GM21390 (cell line): ENCODE data around the gene RNPS1.

Experiments used
- ATAC-seq: cut with Tn5 transposase; IDR thresholded peaks from one replicate; pipeline ENCODE4 v1.9.1; 2021; ENCODE audit not compliant: unreplicated experiment

The RNPS1 gene

GRCh38 chr16:2216330-2216729 is 51.6 kb downstream of the RNPS1 start:
- ATAC-seq = no peak

- peak; percentile 71 for ATAC-seq
Observed at GRCh38 chr16:2214719-2214968, 53.3 kb downstream of the RNPS1 start, which contains the start of gene PGP. Gene PGP (minus strand): TSS chr16:2214840. CDS start chr16:2214777, 63 bp downstream.

GRCh38 chr16:2213817-2214718 is 53.9 kb downstream of the RNPS1 start:
- ATAC-seq = no peak

- ATAC-seq = no peak
Observed at GRCh38 chr16:2212362-2213324, 55.3 kb downstream of the RNPS1 start.

- no peak for ATAC-seq
Observed at GRCh38 chr16:2211923-2212347, 56.0 kb downstream of the RNPS1 start.

- ATAC-seq = no peak
Observed at GRCh38 chr16:2210386-2211365, 57.2 kb downstream of the RNPS1 start, which contains the start of gene BRICD5. Gene BRICD5 (minus strand): TSS chr16:2210863. CDS start chr16:2210833, 30 bp downstream.

GRCh38 chr16:2210009-2210332 is 58.0 kb downstream of the RNPS1 start:
- ATAC-seq = no peak

- ATAC-seq = no peak
Observed at GRCh38 chr16:2209258-2210008, 58.5 kb downstream of the RNPS1 start.

- ATAC-seq = no peak
Observed at GRCh38 chr16:2208772-2209171, 59.2 kb downstream of the RNPS1 start.

- no peak for ATAC-seq
Observed at GRCh38 chr16:2208308-2208707, 59.6 kb downstream of the RNPS1 start.

GRCh38 chr16:2207872-2208271 is 60.1 kb downstream of the RNPS1 start:
- no peak for ATAC-seq

- ATAC-seq = no peak
Observed at GRCh38 chr16:2206780-2207433, 61.0 kb downstream of the RNPS1 start.

- ATAC-seq = peak; percentile 6
Observed at GRCh38 chr16:2206420-2206779, 61.5 kb downstream of the RNPS1 start.

- ATAC-seq = peak; percentile 11
Observed at GRCh38 chr16:2205967-2206313, 62.0 kb downstream of the RNPS1 start.

GRCh38 chr16:2205104-2205966 is 62.6 kb downstream of the RNPS1 start, which contains the start of gene MLST8:
Gene MLST8 (plus strand): TSS chr16:2205454. CDS start chr16:2206086, 632 bp downstream.
- peak; percentile 51 for ATAC-seq

GRCh38 chr16:2204416-2205103 is 63.4 kb downstream of the RNPS1 start:
- ATAC-seq = no peak
